Central memory CD8-positive, alpha-beta T cell (primary cell): ENCODE data around the gene TTLL9.

Source experiments
- ATAC-seq: fragments of 150-1000 bp; cut with Tn5 transposase; replicated peaks from 2 replicates; pipeline ENCODE4 v1.10.0; 2022; ENCODE audit warnings: mild to moderate bottlenecking, moderate FRiP score, moderate number of reproducible peaks; ENCODE audit not compliant: poor library complexity, severe bottlenecking; ENCODE audit errors: extremely low read depth
- DNase-seq, 2 donors: peaks; one replicate each; pipeline ENCODE4 v3.0.0; 2021; ENCODE audit warnings: low spot score in 2 of 2
- H3K27ac Mint-ChIP-seq: one replicate; pipeline ENCODE4 v1.8.0; 2022; ENCODE audit warnings: low read depth, mild to moderate bottlenecking, moderate library complexity, mixed read lengths
- H3K27me3 Mint-ChIP-seq: one replicate; pipeline ENCODE4 v1.8.0; 2022; ENCODE audit warnings: mixed read lengths
- H3K36me3 Mint-ChIP-seq: one replicate; pipeline ENCODE4 v1.8.0; 2022; ENCODE audit warnings: mild to moderate bottlenecking, moderate library complexity, mixed read lengths; ENCODE audit not compliant: insufficient read depth
- H3K4me1 Mint-ChIP-seq: one replicate; pipeline ENCODE4 v1.8.0; 2022; ENCODE audit warnings: mixed read lengths
- H3K4me3 Mint-ChIP-seq: one replicate; pipeline ENCODE4 v1.8.0; 2022; ENCODE audit warnings: mild to moderate bottlenecking, moderate library complexity, mixed read lengths
- H3K9me3 Mint-ChIP-seq: one replicate; pipeline ENCODE4 v1.8.0; 2022; ENCODE audit warnings: mixed read lengths

The TTLL9 gene

GRCh38 chr20:31853481-31853880 is 17.0 kb upstream of the TTLL9 start:
- DNase-seq (no peak), ATAC-seq (no peak)
- Mint-ChIP-seq H3K4me1 (no peaks in the 10 kb centered on the region), H3K9me3 (no peaks in the 10 kb centered on the region), H3K27me3 (peaks cover 16% of the 10 kb centered on the region), H3K4me3 (no peak overlapping the region), H3K36me3 (no peaks in the 10 kb centered on the region), H3K27ac (no peak overlapping the region)

- H3K27me3 Mint-ChIP-seq = peaks cover 10% of the 10 kb centered on the region
- no peak overlapping the region for H3K4me3 Mint-ChIP-seq
- no peak for DNase-seq
- H3K9me3 Mint-ChIP-seq = no peaks in the 10 kb centered on the region
- no peak overlapping the region for H3K27ac Mint-ChIP-seq
- ATAC-seq = no peak
- H3K4me1 Mint-ChIP-seq = no peaks in the 10 kb centered on the region
- H3K36me3 Mint-ChIP-seq = no peaks in the 10 kb centered on the region
Observed at GRCh38 chr20:31856516-31856915, 13.9 kb upstream of the TTLL9 start.

- no peak for ATAC-seq
- no peak for DNase-seq
Observed at GRCh38 chr20:31857861-31858759, 12.3 kb upstream of the TTLL9 start.

GRCh38 chr20:31858760-31859083 is 11.7 kb upstream of the TTLL9 start:
- Mint-ChIP-seq H3K27me3 (peaks cover 7% of the 10 kb centered on the region), H3K27ac (no peak overlapping the region), H3K9me3 (no peaks in the 10 kb centered on the region), H3K4me1 (peaks cover 6% of the 10 kb centered on the region), H3K4me3 (no peak overlapping the region), H3K36me3 (peaks cover 2% of the 10 kb centered on the region)
- DNase-seq (no peak), ATAC-seq (no peak)

More at GRCh38 chr20:31857861-31858759, 12.3 kb upstream of the TTLL9 start:
- Mint-ChIP-seq H3K27ac (no peak overlapping the region), H3K36me3 (peaks cover 2% of the 10 kb centered on the region), H3K9me3 (no peaks in the 10 kb centered on the region), H3K27me3 (peaks cover 7% of the 10 kb centered on the region), H3K4me1 (peaks cover 6% of the 10 kb centered on the region), H3K4me3 (no peak overlapping the region)

GRCh38 chr20:31859266-31859997 is 11.0 kb upstream of the TTLL9 start:
- no peak for ATAC-seq
- Mint-ChIP-seq H3K9me3 (no peaks in the 10 kb centered on the region), H3K27ac (no peak overlapping the region), H3K4me1 (peaks cover 6% of the 10 kb centered on the region), H3K4me3 (no peak overlapping the region), H3K27me3 (peaks cover 7% of the 10 kb centered on the region), H3K36me3 (peaks cover 2% of the 10 kb centered on the region)
- no peak for DNase-seq

GRCh38 chr20:31859998-31860380 is 10.4 kb upstream of the TTLL9 start:
- DNase-seq (no peak), ATAC-seq (no peak)
- peaks cover 2% of the 10 kb centered on the region for H3K36me3 Mint-ChIP-seq
- H3K4me3 Mint-ChIP-seq = no peak overlapping the region
- H3K27ac Mint-ChIP-seq = no peak overlapping the region
- H3K9me3 Mint-ChIP-seq = no peaks in the 10 kb centered on the region
- H3K4me1 Mint-ChIP-seq = peaks cover 6% of the 10 kb centered on the region
- H3K27me3 Mint-ChIP-seq = peaks cover 7% of the 10 kb centered on the region

GRCh38 chr20:31860390-31861134 is 9.9 kb upstream of the TTLL9 start:
- H3K4me3 Mint-ChIP-seq = peak overlapping the region; percentile 70
- no peak overlapping the region for H3K27ac Mint-ChIP-seq
- H3K36me3 Mint-ChIP-seq = peaks cover 2% of the 10 kb centered on the region

GRCh38 chr20:31861135-31861384 is 9.4 kb upstream of the TTLL9 start:
- Mint-ChIP-seq H3K27ac (no peak overlapping the region), H3K9me3 (no peaks in the 10 kb centered on the region), H3K27me3 (peaks cover 7% of the 10 kb centered on the region), H3K4me1 (peaks cover 6% of the 10 kb centered on the region), H3K36me3 (peaks cover 2% of the 10 kb centered on the region), H3K4me3 (peak overlapping the region; percentile 70)
- ATAC-seq (peak; percentile 44), DNase-seq (no peak)

More at GRCh38 chr20:31860390-31861134, 9.9 kb upstream of the TTLL9 start:
- no peaks in the 10 kb centered on the region for H3K9me3 Mint-ChIP-seq
- DNase-seq (no peak), ATAC-seq (no peak)
- H3K4me1 Mint-ChIP-seq = peaks cover 6% of the 10 kb centered on the region
- peaks cover 7% of the 10 kb centered on the region for H3K27me3 Mint-ChIP-seq

GRCh38 chr20:31861385-31862156 is 8.9 kb upstream of the TTLL9 start:
- ATAC-seq = peak; percentile 80
- H3K36me3 Mint-ChIP-seq = peaks cover 2% of the 10 kb centered on the region
- H3K4me1 Mint-ChIP-seq = peaks cover 6% of the 10 kb centered on the region
- H3K9me3 Mint-ChIP-seq = no peaks in the 10 kb centered on the region
- H3K27ac Mint-ChIP-seq = peak overlapping the region; percentile 14
- peaks cover 7% of the 10 kb centered on the region for H3K27me3 Mint-ChIP-seq
- H3K4me3 Mint-ChIP-seq = peak overlapping the region; percentile 70
- peak in 1 of 2 donors; percentile 34 for DNase-seq

GRCh38 chr20:31862157-31862470 is 8.3 kb upstream of the TTLL9 start:
- ATAC-seq (no peak), DNase-seq (no peak)
- H3K4me3 Mint-ChIP-seq = peak overlapping the region; percentile 70
- H3K9me3 Mint-ChIP-seq = no peaks in the 10 kb centered on the region
- peaks cover 7% of the 10 kb centered on the region for H3K27me3 Mint-ChIP-seq
- H3K27ac Mint-ChIP-seq = peak overlapping the region; percentile 14
- peaks cover 6% of the 10 kb centered on the region for H3K4me1 Mint-ChIP-seq
- peaks cover 2% of the 10 kb centered on the region for H3K36me3 Mint-ChIP-seq

GRCh38 chr20:31862506-31862905 is 7.9 kb upstream of the TTLL9 start:
- H3K4me3 Mint-ChIP-seq = peak overlapping the region; percentile 47
- H3K4me1 Mint-ChIP-seq = peaks cover 6% of the 10 kb centered on the region

More at GRCh38 chr20:31862506-31862905, 7.9 kb upstream of the TTLL9 start:
- H3K36me3 Mint-ChIP-seq = peaks cover 2% of the 10 kb centered on the region
- DNase-seq (no peak), ATAC-seq (no peak)
- H3K9me3 Mint-ChIP-seq = no peaks in the 10 kb centered on the region
- no peak overlapping the region for H3K27ac Mint-ChIP-seq
- peaks cover 7% of the 10 kb centered on the region for H3K27me3 Mint-ChIP-seq
